ENCODE results near the gene PKIG. TPM values are rescaled to one million over a fixed set of nuclear protein-coding genes. Genes with fewer than 3 reads are reported as not detected.
A peak's percentile ranks its signal among the peaks of the same experiment; 100 is the strongest.

PKIG gene
- total and polyA plus RNA-seq, 12 donors: 43.9 to 225 (median 111) TPM

- H3K36me3 ChIP-seq (replicated peaks in 1 of 2): no peaks in the 10 kb centered on the region
- no peaks in the 10 kb centered on the region for H3K9me3 ChIP-seq (replicated peaks in 1 of 3)
- H3K4me3 ChIP-seq: no peak overlapping the region
- intact Hi-C loops (cut with DNase I): no loop called here
- H3K4me1 ChIP-seq (replicated peaks in 1 of 2): peaks cover 22 to 41% of the 10 kb centered on the region in 2 donors
- TF ChIP-seq CTCF (IDR thresholded peaks at IDR 0.05) (no peak), POLR2A (IDR thresholded peaks at IDR 0.05) (no peak)
- no peak for DNase-seq
- WGBS, 4 donors: 81 to 87% (median 84%) methylated on average over 2 of the region's 2 CpGs
- H3K27me3 ChIP-seq: no peaks in the 10 kb centered on the region
- H3K27ac ChIP-seq: peak overlapping the region; percentile 87 to 92 (median 88)
Measured at GRCh38 chr20:44573501-44573869, 8.9 kb upstream of the PKIG start.

- TF ChIP-seq CTCF (IDR thresholded peaks at IDR 0.05): no peak
- no peak for TF ChIP-seq POLR2A (IDR thresholded peaks at IDR 0.05)
- H3K27ac ChIP-seq: peak overlapping the region in 2 of 5 donors; percentile 87 to 91
Measured at GRCh38 chr20:44574372-44574771, 8.0 kb upstream of the PKIG start.

GRCh38 chr20:44576297-44576696 lies 6.1 kb upstream of the PKIG start:
- Histone ChIP-seq H3K4me3 (no peak overlapping the region), H3K27me3 (no peaks in the 10 kb centered on the region), H3K9me3 (replicated peaks in 1 of 3) (no peaks in the 10 kb centered on the region), H3K36me3 (replicated peaks in 1 of 2) (no peaks in the 10 kb centered on the region), H3K27ac (peak overlapping the region in 2 of 5 donors; percentile 4 to 62), H3K4me1 (replicated peaks in 1 of 2) (peaks cover 32 to 63% of the 10 kb centered on the region in 2 donors)
- WGBS, 4 donors: 45 to 59% (median 53%) methylated on average over 3 of the region's 3 CpGs
- TF ChIP-seq CTCF (IDR thresholded peaks at IDR 0.05) (peak in 2 of 6 experiments; percentile 26 to 42), POLR2A (IDR thresholded peaks at IDR 0.05) (no peak)
- no peak for DNase-seq
- intact Hi-C loops (cut with DNase I): no loop called here

More at GRCh38 chr20:44574372-44574771, 8.0 kb upstream of the PKIG start:
- Histone ChIP-seq H3K36me3 (replicated peaks in 1 of 2) (no peaks in the 10 kb centered on the region), H3K27me3 (no peaks in the 10 kb centered on the region), H3K4me1 (replicated peaks in 1 of 2) (peaks cover 22 to 45% of the 10 kb centered on the region in 2 donors), H3K4me3 (no peak overlapping the region), H3K9me3 (replicated peaks in 1 of 3) (no peaks in the 10 kb centered on the region)
- no peak for DNase-seq
- 91 to 94% (median 92%) methylated on average over 4 of the region's 4 CpGs for WGBS, 4 donors
- intact Hi-C loops (cut with DNase I): no loop called here

- WGBS, 4 donors: 60 to 80% (median 72%) methylated on average over 8 of the region's 8 CpGs
- peak overlapping the region in 1 of 5 donors; percentile 81 for H3K27ac ChIP-seq
- intact Hi-C loops (cut with DNase I): no loop called here
- H3K4me1 ChIP-seq (replicated peaks in 1 of 2): peaks cover 37 to 59% of the 10 kb centered on the region in 2 donors
- no peaks in the 10 kb centered on the region for H3K9me3 ChIP-seq (replicated peaks in 1 of 3)
- no peak for DNase-seq
- H3K4me3 ChIP-seq: no peak overlapping the region
- TF ChIP-seq CTCF (IDR thresholded peaks at IDR 0.05): no peak
- no peak for TF ChIP-seq POLR2A (IDR thresholded peaks at IDR 0.05)
- no peaks in the 10 kb centered on the region for H3K27me3 ChIP-seq
- no peaks in the 10 kb centered on the region for H3K36me3 ChIP-seq (replicated peaks in 1 of 2)
Measured at GRCh38 chr20:44579313-44580081, 2.9 kb upstream of the PKIG start.

Measured in adrenal gland (tissue), 12 donors.